HG02840 (cell line): Measurements from ENCODE around the gene C16orf86.

Experiments
- ATAC-seq: cut with Tn5 transposase; IDR thresholded peaks from one replicate; pipeline ENCODE4 v1.9.1; 2021; ENCODE audit warnings: mild to moderate bottlenecking, moderate library complexity, moderate number of reproducible peaks; ENCODE audit not compliant: unreplicated experiment, low FRiP score

Gene C16orf86

GRCh38 chr16:67653128-67653788, 13.4 kb upstream of the C16orf86 start:
- ATAC-seq: no peak

DNA sequence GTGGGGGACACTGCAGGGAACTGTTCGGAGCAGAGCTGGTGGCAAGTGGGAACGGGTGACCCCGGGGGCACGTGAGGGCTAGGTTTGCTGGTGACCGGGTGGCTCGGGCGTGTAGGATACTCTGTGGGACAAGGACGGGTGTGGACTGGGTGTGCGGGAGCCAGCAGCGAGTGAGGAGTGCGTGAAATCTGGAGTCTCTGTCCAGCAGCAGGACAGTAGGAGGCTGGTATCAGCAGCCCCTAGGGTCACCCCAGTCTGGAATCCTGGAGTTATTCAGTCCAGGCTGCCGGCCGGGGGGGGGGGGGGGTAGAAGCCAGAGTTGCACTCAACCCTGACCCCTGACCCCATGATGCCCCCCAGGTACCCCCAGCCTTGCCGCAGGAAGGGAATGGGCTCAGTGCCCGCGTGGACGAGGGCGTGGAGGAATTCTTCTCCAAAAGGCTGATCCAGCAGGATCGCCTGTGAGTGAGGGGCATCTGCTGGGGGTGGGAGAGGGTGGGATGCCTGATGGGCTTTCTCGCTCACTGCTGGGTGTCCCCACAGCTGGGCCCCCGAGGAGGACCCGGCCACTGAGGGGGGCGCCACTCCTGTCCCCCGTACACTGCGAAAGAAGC, 12.7 kb upstream of the C16orf86 start:
- ATAC-seq: no peak

- ATAC-seq: no peak
These were observed 12.2 kb upstream of the C16orf86 start for GRCh38 chr16:67654403-67654911.

DNA sequence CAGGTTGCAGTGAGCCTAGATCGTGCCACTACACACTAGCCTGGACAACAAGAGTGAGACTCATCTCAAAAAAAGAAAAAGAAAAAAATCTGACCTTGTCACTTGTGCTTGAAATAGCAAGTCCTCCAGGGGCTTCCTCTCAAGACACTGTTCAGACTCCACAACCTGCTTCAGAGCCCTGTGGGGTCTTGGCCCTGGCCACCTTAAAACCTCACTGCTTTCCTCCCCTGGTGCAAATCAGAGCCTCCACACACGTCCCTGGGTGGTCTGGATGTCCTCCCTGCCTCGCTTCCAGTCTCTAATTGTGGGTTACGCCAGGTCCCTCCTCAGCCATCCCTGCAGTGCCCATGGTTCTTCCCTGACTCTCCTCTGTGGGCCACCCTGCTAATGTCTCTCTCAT, 11.3 kb upstream of the C16orf86 start:
- no peak for ATAC-seq

DNA sequence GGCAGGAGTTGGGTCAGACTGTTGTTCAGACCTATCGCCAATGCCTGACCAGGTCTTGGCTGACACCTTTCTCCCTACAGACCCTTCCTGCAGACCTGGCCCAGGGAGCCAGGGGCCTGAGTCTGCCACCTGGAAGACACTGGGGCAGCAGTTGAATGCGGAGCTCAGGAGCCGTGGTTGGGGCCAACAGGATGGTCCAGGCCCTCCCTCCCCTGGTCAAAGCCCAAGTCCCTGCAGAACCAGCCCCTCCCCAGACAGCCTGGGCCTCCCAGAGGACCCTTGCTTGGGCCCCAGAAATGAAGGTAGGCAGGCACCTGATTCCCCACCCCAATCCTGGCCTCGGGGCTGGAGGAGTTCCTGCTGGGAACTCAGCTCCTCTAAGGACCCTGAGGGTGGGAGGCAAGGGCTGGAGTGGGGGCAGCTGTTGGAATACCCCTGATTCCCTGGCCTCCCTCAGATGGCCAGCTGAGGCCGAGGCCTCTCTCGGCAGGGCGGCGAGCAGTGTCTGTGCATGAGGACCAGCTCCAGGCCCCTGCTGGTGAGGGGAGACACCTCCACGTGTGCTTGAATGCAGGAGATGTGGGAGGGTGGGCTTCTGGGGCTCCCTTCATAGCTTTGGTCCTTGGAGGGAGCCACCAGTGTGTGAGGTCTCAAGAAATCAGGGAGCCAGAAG, 10.1 kb upstream of the C16orf86 start:
- no peak for ATAC-seq

GRCh38 chr16:67657017-67657608, 9.5 kb upstream of the C16orf86 start:
- ATAC-seq: no peak

GRCh38 chr16:67657751-67658518, 8.7 kb upstream of the C16orf86 start:
- no peak for ATAC-seq

DNA sequence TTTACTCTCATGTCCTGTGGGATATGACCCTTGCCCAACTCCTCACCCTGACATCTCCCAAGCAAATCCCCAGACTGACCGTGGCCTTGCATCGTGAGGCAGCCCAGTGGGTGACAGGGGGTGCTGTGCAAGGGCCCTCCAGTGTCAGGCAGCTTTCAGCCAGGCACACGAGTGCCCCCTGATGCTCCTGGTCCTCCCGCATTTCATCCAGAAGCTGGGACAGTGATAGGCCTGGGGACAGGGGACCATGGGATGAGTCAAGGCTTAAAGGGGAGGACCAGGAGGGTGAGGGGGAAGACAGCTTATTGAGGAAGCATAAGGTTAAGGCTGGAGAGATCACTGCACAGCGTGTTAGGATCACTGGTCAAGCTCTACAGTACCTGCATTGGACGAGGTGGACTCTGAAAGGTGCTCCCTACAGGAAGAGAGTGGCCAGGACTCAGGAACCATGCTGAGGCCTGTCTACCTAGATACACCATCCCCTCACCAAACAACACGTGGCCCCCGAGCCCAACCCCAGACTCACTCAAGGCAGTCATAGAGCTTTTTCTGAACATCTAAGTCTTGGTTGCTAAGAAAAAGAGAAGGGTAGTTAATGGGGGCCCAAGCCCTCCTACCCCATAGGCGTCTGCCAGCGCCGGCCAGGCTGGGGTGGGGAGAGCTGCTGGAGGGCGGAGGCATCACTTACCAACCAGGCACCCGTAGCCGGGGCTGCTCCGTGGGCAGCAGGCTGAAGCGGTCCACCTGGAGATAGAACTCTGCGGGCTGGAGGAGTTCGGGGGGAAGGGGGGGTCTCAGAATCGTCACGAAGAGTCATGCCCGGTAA, 7.6 kb upstream of the C16orf86 start:
- no peak for ATAC-seq

GRCh38 chr16:67659675-67660563, 6.7 kb upstream of the C16orf86 start, which contains the start of gene ACD:
TSS of gene ACD (minus strand) at chr16:67660260. CDS start at chr16:67660220, 40 bp downstream.
- ATAC-seq: peak; percentile 53

DNA sequence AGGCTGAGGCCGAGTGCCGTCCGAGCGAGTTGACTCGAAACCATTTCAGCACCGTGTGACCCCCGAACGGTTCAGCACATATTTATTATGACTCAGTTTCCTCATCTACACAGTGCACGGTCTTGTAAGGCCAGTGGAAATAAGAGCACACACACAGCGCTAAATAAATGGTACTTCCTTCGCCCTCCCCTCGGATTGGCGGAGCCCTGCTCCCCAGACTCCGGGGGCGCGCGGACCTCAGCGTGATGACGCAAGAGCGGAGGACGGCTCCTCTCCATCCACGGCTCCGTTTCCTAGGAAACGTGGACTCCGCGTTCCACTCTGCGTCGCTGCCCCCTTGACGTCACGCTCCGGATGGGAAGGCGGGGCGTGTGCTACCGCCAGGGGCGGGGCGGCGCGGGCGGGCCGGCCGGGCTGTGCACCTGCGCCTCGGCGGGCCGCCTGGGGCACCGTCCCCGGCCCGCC, 6.0 kb upstream of the C16orf86 start, which contains the start of gene PARD6A:
Gene PARD6A, plus strand, starts transcription at position 397 of the 465 bp plus-strand sequence. CDS start 79 bp downstream, outside the sequence.
- ATAC-seq: peak; percentile 68

DNA sequence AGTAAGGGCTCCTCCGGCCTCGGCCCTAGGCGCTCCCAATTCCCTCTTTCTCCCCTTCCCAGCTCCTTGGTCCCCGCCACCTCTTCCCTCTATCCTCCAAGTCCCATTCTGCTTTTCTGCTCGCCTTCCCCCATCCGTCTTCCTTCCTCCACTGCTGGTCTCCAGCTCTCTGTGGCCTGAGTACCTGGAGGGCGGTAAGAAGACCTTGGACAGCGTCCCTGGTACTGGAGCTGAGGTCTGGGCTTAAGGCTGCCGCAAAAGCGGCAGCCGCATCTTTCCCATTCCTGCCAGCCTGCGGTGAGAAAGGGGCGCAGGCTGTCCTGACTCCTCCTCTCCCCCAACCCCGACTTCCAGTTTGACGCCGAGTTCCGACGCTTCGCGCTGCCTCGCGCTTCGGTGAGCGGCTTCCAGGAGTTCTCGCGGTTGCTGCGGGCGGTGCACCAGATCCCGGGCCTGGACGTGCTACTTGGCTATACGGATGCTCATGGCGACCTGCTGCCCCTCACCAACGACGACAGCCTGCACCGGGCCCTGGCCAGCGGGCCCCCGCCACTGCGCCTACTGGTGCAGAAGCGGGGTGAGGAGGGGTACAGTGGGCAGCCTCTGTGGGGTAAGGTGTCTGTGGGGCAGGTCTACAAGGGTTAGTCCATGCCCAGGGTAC, 5.4 kb upstream of the C16orf86 start:
- ATAC-seq: peak; percentile 1

- no peak for ATAC-seq
These were observed 4.5 kb upstream of the C16orf86 start for GRCh38 chr16:67661886-67662652.

DNA sequence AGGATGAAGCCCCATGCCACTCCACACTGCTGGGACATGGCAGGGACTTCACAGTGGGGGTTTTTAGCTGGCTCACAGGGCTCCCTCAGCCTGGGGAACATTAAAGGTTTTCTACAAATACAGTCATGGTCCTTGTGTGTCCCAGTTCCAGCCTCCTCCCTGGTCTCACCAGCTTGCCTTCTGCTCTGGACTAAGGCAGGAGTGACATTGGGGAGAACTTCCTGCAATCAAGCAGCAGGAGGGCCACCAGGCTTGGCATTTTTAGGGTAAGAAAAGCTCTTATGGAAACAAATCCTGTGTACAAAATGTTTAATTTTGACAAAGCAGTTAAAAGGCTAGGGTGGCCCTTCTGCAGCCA, 4.0 kb upstream of the C16orf86 start:
- ATAC-seq: no peak

- ATAC-seq: no peak
These were observed 3.3 kb upstream of the C16orf86 start for GRCh38 chr16:67663151-67663876.

DNA sequence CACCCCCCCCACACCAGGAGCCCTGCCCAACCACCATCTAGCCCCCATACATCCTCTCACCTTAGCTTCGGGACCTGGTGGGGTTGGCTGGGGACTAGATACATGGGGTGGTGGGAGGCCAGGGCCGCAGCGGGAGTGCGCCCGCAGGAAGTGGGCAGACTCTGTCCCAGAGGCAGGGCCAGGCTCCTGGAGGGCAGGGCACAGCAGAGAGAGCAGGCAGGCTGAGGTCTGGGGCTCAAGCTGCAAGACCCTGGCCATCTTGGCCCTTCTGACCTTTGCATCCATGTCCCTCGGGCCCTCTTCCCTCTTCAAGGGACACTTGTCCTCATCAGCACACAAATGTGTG, 2.8 kb upstream of the C16orf86 start:
- ATAC-seq: no peak

- no peak for ATAC-seq
These were observed 2.4 kb upstream of the C16orf86 start for GRCh38 chr16:67664258-67664657.

GRCh38 chr16:67664871-67665270, 1.7 kb upstream of the C16orf86 start:
- ATAC-seq: no peak
